TTC549 (cell line): ENCODE data around the gene MYLK4.

ENCODE experiments used
- FAIRE-seq: peaks from 2 replicates; lab custom pipeline; 2012; peaks lifted over from hg19 to GRCh38; lab: Jason Lieb, UNC

The MYLK4 gene

DNA sequence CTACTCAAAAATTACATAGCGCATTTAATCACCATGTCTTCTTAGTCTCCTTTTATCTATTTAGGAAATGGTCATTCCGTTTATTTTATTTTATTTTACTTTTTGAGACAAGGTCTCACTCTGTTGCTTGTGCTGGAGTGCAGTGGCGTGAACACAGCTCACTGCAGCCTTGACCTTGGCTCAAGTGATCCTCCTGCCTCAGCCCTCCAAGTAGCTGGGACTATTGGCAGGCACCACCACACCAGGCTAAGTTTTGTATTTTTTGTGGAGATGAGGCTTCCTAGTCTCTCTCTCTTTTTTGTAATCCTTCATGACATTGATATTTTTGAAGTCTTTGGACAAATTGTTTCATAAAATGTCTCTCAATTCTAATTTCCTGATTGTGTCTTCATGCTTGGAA is 4.7 kb upstream of the MYLK4 start:
- no peak for FAIRE-seq

DNA sequence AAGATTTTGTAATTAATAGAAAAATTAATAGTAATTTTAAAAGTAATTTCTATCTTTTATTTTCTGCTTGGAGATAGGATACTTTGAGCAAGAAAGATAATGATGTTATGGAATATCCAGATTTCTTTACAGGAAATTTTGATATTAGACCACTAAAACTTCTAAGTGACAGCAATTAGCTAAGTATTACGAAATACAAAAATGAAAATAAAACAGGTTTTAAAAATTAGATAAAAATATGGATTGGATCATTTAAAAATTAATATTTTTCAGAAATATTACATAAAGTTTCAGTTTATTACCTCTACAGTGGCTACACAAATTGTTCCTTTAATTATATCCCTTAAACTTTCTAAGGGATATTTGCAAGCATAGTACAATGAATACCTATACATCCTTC is 4.2 kb upstream of the MYLK4 start:
- FAIRE-seq = no peak

DNA sequence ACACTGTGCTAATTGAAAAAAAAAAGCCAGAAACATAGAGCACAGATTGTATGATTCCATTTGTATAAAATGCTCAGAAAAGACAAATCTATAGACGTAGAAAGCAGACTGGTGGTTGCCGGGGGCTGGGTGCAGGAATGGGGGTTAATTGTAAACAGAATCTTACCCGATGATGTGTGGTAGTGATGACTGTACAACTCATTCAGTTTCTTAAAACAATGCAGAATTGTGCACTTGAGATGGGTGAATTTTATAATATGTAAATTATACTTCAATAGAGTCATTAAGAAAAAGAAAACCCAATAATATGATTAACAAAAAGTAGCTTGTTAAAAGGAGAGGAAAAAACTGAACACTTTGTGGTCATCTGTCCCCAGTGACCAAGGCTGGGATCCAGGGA is 3.7 kb upstream of the MYLK4 start:
- no peak for FAIRE-seq

DNA sequence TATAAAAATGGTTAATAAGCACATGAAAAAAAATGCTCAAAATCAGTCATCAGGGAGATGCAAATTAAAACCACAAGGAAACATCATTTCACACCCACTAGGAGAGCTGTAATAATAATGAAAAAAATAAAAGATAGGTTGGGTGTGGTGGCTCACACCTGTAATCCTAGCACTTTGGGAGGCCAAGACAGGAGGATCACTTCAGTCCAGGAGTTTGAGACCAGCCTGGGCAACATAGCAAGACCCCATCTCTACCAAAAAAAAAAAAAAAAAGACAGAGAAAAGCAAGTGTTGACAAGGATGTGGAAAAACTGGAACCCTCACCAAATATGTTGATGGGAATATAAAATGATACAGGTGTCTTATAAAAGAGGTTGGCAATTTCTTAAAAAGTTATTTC is 3.0 kb upstream of the MYLK4 start:
- no peak for FAIRE-seq

DNA sequence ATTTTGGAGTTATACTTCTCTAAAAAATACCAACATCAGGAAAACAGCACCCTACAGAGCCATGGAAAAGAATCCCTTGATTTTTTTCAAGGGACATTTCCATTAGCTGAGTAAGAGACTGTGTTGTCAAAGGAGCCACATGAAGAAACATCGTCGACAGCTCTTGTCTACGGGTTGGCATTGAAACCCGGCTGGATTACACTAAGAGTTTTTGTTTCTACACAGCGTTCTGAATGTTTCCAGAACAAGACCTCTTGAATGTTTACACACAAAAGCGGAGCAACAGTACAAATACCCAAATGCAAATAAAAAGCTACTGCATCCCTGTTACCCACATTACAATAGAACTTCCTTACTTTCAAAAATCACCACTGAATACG is 2.4 kb upstream of the MYLK4 start:
- FAIRE-seq = no peak

DNA sequence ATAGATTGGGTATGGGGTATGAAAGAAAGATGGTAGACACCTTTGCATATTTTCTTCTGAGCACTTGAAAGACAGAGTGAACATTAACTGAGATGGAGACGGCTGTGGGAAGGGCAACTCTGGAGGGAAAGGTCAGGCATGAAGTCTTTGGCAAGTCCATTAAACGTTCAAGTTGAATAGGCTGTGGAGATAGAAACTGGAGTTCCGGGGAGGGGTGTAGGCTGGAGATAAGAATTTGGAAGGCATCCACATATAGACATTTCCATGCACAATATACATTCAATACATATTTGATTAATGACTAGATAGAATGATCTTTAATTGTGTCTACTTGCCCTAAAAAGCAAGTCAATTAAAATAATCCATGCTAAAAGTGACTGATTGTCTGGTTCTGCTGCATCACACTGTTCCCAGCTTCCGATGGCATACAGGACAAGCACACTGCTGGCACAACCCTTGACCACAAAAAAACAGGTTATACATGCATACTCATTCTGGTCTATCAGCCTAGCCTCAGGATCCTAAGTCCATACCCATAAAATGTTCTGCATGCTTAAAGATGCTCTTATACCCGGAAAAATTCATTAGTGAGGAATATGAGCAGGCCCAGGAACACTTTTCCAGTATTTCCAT is 1.9 kb upstream of the MYLK4 start:
- FAIRE-seq = no peak

DNA sequence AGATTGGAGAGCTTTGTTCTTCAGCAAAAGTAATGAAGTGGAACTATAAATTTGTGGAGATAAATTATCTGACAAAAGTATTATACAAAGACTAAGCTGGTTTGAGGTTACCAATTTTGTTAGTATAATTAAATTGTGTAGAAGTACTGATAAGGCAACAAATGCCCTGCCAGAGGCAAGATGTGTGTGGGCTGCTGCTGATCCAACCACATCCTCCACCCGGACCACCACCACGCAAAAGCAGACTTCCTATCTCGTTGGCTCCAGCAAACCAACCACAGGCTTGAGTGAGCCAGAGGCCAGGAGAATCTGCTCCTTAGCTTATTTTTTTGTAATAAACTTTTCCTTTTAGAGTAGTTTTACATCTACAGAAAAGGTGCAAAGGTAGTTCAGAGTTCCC is 1.1 kb upstream of the MYLK4 start:
- FAIRE-seq = no peak

DNA sequence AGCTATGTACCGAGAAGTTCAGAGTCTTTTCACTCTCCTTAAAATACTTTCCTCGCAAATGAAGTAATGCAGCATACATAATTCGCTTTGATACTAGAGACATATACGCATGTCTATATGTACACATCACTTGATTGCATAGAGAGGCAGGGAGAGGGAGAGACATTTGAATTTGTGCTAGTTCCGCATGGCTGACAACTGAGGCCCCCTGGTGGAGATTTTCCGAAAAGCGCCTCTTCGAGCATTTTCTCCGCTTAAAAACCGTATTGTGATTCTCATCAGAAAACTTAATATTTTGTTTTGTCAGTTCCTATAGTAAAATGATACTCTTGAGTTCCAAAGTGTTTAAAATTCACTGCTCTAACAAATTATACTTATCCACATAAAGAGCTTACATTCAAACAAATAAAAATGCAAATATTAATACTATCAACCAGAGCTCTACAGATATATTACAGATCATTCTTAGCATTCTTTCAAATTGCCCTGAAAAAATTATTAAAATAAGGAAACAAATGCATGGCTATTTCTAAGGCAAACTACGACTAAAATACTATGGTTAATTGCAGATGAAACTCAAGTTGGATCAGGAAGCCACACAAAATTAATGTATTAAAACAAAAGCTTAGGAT is 637 bp downstream of the MYLK4 start:
- peak; percentile 86 for FAIRE-seq

DNA sequence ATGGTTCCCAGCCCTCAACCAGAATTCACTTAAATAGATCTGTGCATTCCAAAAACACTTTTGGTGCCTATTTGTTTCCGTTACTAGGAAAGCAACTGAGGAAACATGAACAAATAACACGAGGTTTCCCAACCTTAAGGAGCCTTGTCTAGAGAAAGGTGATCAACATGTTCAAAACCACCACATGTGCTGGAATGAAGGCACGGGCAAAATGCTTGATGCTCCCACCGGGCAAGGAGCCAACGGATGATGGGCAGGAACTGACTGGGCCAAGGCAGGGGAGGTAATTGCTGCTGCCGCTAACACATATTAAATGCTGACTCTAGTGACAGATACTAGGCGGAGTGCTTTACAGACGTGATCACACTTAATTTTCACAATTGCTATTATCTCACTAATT is 2.5 kb downstream of the MYLK4 start:
- no peak for FAIRE-seq

DNA sequence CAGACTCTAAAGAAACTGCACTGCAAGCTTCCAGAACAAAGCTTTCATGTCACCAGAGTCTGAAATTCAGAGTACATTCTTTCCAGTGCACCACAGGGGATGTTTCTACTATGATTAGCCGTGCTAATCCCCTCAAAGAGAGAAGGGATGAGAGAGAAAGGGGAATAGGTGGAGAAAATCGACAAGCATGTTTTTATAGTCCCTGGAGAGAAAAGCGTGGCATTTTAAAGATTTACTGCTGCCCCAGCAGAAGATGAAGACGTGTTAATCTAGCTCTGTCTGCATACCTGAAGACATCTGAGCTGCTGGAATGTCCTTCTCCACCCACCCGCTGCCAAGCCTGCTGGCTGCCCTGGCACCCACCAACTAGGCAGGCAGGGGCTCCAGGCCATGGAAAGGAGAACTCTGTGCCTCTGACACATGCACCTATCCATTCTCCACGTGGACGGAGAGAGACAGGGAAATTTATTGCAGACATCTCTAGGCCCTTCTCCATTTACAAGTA is 4.1 kb downstream of the MYLK4 start:
- FAIRE-seq = no peak

DNA sequence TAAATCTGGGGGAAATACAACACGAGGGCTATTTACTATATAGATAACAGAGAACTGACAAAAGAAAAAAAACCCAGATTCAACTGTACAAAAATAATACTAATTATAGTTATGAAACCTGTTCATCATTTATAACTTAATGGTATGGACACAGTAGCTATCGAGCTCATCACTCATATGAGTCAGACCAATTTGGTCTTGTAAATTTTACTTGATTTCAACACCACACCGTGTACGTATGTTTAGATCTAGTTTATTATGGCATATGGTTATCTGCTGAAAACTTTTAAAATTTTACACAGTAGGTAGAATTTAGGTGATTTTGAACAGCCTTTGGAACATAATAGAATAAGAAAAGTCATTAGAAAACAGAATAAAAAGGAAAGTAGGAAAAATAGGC is 5.5 kb downstream of the MYLK4 start:
- no peak for FAIRE-seq

DNA sequence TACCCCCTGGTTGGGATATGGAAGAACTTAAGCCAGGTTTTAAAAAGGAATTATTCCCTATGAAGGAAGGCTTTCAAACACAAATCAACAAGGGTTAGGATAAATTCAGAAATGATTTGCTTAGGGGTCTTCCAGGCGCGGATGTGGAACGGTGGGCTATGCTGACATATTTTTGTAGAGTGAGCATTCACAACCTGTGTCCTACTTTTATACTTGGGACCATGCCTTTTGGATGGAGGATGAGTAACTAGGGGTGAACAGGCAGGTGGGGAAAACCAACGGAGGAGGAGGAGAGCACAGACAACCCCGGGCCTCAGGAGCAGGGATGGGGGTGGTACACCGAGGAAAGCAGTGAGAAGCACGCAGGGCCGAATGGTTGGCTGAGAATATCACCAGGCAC is 5.9 kb downstream of the MYLK4 start:
- FAIRE-seq = no peak

DNA sequence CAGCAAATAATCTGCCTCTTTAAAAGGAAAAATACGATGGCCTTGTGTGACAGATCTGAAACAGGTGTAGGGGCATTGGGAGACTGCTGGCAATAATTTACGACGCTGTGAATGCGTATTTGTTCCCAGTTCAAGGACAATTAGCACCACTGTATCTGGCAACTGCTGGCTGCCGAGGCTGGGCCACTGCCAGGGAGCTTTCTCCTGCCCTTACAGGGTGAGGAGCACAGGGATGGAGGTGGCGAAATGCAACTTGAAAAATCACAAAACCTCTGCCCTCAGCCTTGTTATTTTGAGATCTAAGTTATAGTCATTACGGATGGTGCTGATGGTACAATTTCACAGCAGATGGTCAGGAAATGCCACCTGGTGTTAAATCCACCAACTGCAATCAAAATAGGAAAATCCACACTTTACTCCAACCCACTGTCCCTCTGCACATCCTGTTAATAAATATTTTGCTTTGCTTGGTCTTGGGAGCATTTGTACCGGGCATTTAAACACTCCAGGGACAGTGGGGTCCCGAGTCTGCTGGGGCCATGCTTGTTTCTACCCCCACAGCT is 6.4 kb downstream of the MYLK4 start:
- FAIRE-seq = no peak

DNA sequence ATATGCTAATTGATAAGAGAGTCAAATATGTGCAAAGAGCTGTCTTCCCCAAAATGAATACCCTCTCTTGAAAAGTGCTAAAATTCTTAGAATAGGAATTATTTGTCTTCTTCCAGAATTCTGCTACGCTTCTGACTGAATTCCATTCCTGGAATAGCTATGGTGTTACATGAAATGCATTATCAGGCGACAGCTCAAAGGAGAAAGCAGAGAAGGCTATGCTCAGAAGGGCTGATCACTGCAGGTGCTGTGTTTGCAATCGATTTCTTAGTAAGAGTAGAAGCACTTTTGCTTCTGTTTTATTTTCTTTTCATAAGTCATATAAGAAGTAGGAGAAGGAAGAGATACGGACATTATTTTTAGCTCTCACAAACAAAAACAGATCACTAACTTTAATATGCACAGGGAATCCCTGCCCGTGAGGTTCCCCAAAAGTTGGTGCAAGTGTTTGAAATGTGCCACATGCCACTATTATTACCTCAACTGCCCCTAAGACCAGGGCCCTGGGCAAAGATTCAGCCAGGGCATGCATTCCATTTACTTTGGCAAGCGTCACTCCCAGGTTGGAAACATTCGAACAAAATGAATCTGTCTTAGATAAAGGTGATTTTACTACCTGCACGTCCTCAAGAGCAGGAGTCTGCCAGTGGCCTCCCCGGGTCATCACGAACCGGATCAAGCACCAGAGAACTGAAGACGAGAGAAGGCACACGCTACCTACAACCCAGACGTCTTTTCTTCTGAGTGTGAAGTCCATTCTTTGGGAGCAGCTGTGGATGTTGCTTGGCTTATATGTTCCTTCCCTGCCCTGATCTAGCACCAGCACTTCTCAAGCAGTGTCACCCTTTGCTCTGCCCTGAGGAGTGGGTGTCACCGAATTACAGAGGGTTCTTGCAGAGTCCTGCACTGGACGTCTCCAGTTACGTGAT is 7.2 kb downstream of the MYLK4 start:
- FAIRE-seq = no peak

DNA sequence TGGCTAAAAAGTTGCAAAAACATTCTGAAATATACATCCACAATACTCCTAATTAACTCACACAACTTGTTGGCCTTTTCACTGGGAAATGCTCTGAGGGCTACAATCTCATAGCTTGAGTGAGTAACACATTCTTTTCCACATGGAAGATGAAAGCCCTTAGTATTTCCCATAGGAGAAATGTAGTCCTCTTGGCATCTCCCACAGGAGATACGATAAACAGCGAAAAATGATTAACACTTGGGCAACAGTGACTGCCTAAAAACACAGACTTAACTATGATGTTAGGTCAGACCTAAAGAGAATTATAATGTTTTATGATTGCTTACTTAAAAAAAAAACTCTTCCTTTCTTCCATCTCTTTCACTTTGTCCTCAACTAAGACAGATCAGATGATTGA is 9.0 kb downstream of the MYLK4 start:
- FAIRE-seq = no peak

DNA sequence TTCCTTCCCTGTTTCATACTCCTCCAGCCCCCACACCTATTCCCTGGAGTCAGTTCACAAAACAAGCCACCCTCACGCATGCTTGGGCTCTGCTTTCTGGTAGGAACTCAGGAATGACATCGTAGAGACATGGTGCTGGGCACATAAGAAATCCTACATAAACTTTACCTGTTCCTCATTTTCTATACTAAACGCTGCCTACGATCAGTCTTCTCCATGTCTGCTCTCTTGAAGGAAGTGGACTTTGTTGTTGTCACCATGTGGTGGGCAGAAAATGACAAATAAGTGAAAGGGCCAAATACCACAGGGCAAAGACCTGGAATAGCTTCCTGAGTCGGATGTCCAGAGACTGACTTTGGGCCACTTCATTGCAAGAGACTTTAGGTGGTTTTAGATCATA is 10.1 kb downstream of the MYLK4 start:
- no peak for FAIRE-seq

DNA sequence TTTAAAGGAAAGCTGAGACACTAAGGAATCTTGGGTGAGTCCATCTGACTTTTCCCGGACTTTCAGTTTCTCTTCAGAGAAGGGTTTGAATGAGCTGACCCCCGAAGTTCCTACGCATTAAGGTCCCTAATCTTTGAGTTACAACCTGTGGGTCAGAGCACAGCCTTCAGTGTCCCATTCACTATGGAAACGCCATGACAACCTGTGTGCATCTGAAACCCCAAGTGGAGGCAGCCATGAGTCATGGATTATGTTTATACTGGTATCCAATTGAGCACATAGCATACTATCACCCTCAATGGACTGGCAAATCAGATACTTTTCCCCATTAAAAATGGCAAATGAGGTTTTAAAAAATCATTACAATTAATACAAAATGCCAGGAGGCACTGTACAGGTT is 11.4 kb downstream of the MYLK4 start:
- no peak for FAIRE-seq

DNA sequence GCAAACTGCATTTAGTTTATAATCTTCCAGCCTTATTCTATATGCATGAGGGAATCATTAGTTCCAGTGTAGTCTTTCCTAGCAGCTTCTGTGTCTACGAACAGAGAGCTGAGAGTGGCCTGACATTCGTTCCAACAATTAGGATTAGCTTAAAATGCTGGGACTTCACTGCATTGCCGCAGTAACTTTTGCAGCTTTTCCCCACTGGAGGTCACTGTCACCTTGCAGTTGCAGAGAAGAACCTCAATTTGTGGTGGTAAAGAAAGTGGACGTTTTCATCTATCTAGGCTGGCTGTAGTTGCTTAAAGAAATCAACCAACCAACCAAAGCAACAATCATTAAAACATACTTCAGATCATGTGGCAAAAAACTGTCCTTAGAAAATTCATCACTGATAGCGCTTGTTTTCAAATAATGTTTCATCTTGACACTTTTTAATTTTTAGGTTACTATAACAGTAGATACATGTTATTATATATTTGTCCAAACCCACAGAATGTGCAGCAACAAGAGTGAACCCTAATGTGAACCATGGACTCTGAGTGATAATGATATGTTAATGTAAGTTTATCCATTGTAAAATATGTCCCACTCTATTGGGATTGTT is 12.2 kb downstream of the MYLK4 start:
- peak; percentile 77 for FAIRE-seq

DNA sequence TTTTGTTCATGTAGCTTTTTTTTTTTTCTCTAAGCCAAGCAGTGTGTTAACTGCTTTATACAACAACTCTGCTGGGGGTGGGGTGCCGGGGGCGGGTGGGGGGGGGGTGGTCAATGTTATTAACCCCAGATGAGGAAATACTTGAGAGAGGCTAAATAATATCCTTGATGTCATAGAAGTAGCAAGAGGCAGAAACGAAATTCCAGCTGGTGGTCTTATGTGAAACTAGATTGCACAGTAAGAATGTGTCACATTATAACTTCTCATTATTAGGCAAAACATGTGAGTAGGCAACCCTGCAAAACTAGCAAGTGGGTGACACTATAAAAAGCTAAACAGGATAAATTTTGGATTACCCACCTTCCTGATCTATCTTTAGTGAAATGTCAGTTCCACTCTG is 12.8 kb downstream of the MYLK4 start:
- no peak for FAIRE-seq

DNA sequence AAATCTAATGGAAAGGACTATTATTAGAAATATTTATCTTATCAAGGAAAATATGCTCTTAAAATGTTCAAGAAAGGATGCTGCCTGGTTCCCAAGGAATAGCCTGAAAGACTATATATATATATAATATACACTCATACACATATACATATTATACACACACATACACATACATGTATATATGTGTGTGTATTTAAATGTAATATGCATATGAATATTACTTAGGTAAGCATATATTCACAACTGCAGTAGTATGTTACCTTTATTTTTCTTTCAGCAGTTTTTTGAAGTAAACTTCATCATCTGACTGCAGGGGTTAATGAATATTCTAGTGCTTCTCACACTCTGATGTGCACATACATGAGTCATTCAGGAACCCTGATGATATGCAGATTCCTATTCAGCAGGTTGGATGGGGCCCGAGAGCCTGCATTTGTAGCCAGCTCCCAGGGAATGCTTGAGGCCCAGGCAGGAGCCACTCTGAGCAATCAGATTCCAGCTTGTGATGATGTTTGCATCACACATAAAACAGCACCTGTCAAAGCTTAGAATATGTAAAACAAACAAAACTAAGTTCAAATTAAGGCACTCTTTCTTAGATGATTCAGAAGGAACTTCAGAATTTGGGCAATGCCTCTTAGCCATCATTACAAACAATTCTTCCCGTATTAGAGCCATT is 16.1 kb downstream of the MYLK4 start:
- FAIRE-seq = no peak

DNA sequence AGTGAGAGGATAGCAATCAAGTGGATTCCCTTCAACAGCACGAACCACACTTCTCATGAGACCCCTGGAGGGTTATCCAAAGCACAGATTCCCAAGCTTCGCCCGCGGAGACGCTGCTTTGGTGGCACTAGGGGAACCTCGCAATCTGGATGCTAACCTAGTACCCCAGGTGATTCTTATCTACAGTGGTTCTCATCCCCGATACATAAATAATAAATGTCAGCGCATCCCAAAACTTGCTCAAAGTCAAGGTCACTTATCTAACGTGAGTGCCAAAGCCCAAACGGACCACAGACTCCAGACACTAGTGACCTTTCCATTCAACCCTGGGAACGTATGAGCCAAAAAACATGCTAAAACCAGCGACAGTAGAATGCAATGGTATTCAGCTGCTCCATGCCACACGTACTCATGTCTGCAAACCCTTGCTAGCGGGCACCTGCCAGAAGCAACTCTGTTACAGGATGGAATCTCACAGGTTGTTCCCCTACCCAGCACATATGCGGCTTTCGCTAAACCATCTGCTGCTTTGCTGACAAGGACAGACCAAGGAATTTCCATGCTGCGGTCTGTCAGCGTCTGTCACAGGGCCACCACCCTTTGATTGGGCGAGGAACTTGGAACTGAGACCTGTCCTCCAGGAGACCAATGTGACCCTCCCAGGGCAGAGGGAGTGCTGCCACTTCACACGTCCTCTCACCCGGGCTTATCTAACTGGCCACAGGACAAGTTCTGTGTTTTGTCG is 16.8 kb downstream of the MYLK4 start:
- FAIRE-seq = no peak
